Skin of body (tissue), 2 donors: ENCODE data around the gene CD300LD. TPM values are rescaled to one million over a fixed set of nuclear protein-coding genes. Genes with fewer than 3 reads are reported as not detected.
"Not testable (repeated sequence)": the region's sequence is repeated elsewhere in the genome, so short reads cannot be mapped to it uniquely, and the experiment has no call there.

Source experiments
- DNase-seq: peaks from one replicate; lab custom pipeline; 2025; lab: John Stamatoyannopoulos, UW
- total RNA-seq: library from RNA; depleted of rRNA; stranded (reverse); fragments of >200 nt; gene quantifications from one replicate; pipeline ENCODE4 v1.2.3, GENCODE V29; 2014

CD300LD gene
- total RNA-seq, 1 donor from 2014 or later: 0.20 TPM

- DNase-seq: no peak
Observed at GRCh38 chr17:74573169-74573568, 18.9 kb downstream of the CD300LD start.

- DNase-seq: no peak
Observed at GRCh38 chr17:74571621-74572270, 20.3 kb downstream of the CD300LD start.

- DNase-seq: no peak
Observed at GRCh38 chr17:74569020-74570003, 22.8 kb downstream of the CD300LD start.

GRCh38 chr17:74568106-74568873 is 23.8 kb downstream of the CD300LD start:
- no peak for DNase-seq

- no peak for DNase-seq
Observed at GRCh38 chr17:74567397-74567796, 24.7 kb downstream of the CD300LD start, which contains the start of gene CD300H. CD300H (minus strand) TSS chr17:74567509.

- DNase-seq: no peak
Observed at GRCh38 chr17:74566132-74566753, 25.8 kb downstream of the CD300LD start.

- no peak for DNase-seq
Observed at GRCh38 chr17:74565126-74565525, 27.0 kb downstream of the CD300LD start.

GRCh38 chr17:74563358-74563757 is 28.7 kb downstream of the CD300LD start:
- DNase-seq: no peak

GRCh38 chr17:74561586-74561985 is 30.5 kb downstream of the CD300LD start:
- no peak for DNase-seq

GRCh38 chr17:74558882-74559519 is 33.1 kb downstream of the CD300LD start:
- DNase-seq: no peak

GRCh38 chr17:74558402-74558801 is 33.7 kb downstream of the CD300LD start:
- DNase-seq: not testable (repeated sequence)

- no peak for DNase-seq
Observed at GRCh38 chr17:74555427-74555940, 36.6 kb downstream of the CD300LD start.

GRCh38 chr17:74554909-74555308 is 37.2 kb downstream of the CD300LD start:
- no peak for DNase-seq

- no peak for DNase-seq
Observed at GRCh38 chr17:74552037-74552436, 40.0 kb downstream of the CD300LD start.

- DNase-seq: no peak
Observed at GRCh38 chr17:74550602-74551001, 41.5 kb downstream of the CD300LD start.

GRCh38 chr17:74549343-74549742 is 42.7 kb downstream of the CD300LD start:
- no peak for DNase-seq

- DNase-seq: no peak
Observed at GRCh38 chr17:74547736-74548135, 44.3 kb downstream of the CD300LD start.

GRCh38 chr17:74547264-74547663 is 44.8 kb downstream of the CD300LD start:
- no peak for DNase-seq

- no peak for DNase-seq
Observed at GRCh38 chr17:74546586-74546985, 45.5 kb downstream of the CD300LD start.

- DNase-seq: no peak
Observed at GRCh38 chr17:74545843-74546230, 46.2 kb downstream of the CD300LD start, which contains the start of gene CD300C. CD300C (minus strand) TSS chr17:74546115; CDS start chr17:74545782, 333 bp downstream.
